Smooth muscle cell (in vitro differentiated cells): ENCODE data around the gene UXS1. TPM values are rescaled to one million over a fixed set of nuclear protein-coding genes. Genes with fewer than 3 reads are reported as not detected.

Experiments
- DNase-seq: peaks from one replicate; lab custom pipeline; 2025; ENCODE audit not compliant: unreplicated experiment; lab: John Stamatoyannopoulos, UW
- H2AFZ ChIP-seq: fragments of 200-600 bp; sonication (generic); 2 replicates; pipeline ENCODE4 v1.6.0; 2016; ENCODE audit warnings: antibody characterized with exemption, low read depth, mild to moderate bottlenecking
- H3F3A ChIP-seq: fragments of 200-600 bp; sonication (generic); 2 replicates; pipeline ENCODE4 v1.6.0; 2017; ENCODE audit warnings: antibody characterized with exemption, low read depth
- H3K27ac ChIP-seq: fragments of 200-600 bp; sonication (generic); 2 replicates; pipeline ENCODE4 v1.5.1; 2016; ENCODE audit warnings: low read depth, mild to moderate bottlenecking
- H3K27me3 ChIP-seq: fragments of 200-600 bp; sonication (generic); 2 replicates; pipeline ENCODE4 v1.6.1; 2016; ENCODE audit warnings: low read depth, mild to moderate bottlenecking
- H3K36me3 ChIP-seq: fragments of 200-600 bp; sonication (generic); 2 replicates; pipeline ENCODE4 v1.5.1; 2016; ENCODE audit warnings: low read depth
- H3K4me1 ChIP-seq: fragments of 200-600 bp; sonication (generic); 2 replicates; pipeline ENCODE4 v1.5.1; 2016; ENCODE audit warnings: low read depth
- H3K4me2 ChIP-seq: fragments of 200-600 bp; sonication (generic); 2 replicates; pipeline ENCODE4 v1.6.0; 2016; ENCODE audit warnings: mild to moderate bottlenecking
- H3K4me3 ChIP-seq: fragments of 200-600 bp; sonication (generic); 2 replicates; pipeline ENCODE4 v1.5.1; 2016; ENCODE audit warnings: mild to moderate bottlenecking
- H3K79me2 ChIP-seq: fragments of 200-600 bp; sonication (generic); 2 replicates; pipeline ENCODE4 v1.6.0; 2016; ENCODE audit warnings: low read depth, mild to moderate bottlenecking
- H3K9ac ChIP-seq: fragments of 200-600 bp; sonication (generic); 2 replicates; pipeline ENCODE4 v1.6.0; 2016; ENCODE audit warnings: low read depth
- H3K9me3 ChIP-seq: fragments of 200-600 bp; sonication (generic); replicated peaks from 2 replicates; pipeline ENCODE4 v1.5.1; 2016; ENCODE audit warnings: low read depth
- H4K20me1 ChIP-seq: fragments of 200-600 bp; sonication (generic); 2 replicates; pipeline ENCODE4 v1.6.0; 2016; ENCODE audit warnings: low read depth
- CTCF ChIP-seq: fragments of 200-600 bp; sonication (generic); IDR thresholded peaks from 2 replicates; pipeline ENCODE4 v1.5.1; 2017; ENCODE audit warnings: borderline replicate concordance, mild to moderate bottlenecking, antibody characterized with exemption; ENCODE audit not compliant: insufficient read depth, poor library complexity, severe bottlenecking
- WGBS: methylation state at CpG from one replicate; pipeline ENCODE4 v1.1.7; 2016; ENCODE audit warnings: low lambda C conversion rate; 5-methylcytosine and 5-hydroxymethylcytosine counted together
- polyA plus RNA-seq: library from polyadenylated mRNA; unstranded; fragments of >200 nt; fragmentation: Nextera tagmentation; extraction: Ambion mirVana; gene quantifications from 2 replicates; pipeline ENCODE4 v1.2.1, GENCODE V29; 2016
- total RNA-seq: library from RNA; depleted of rRNA; stranded (reverse); fragments of >200 nt; gene quantifications from 2 replicates; pipeline ENCODE4 v1.2.3, GENCODE V29; 2014

UXS1 gene
- total and polyA plus RNA-seq, 2 experiments from 2014 or later: 22.2 to 33.5 TPM

GRCh38 chr2:106058469-106059137 is 135.5 kb downstream of the UXS1 start:
- no peak overlapping the region for H2AFZ ChIP-seq
- no peak overlapping the region for H3K9ac ChIP-seq
- H4K20me1 ChIP-seq: no peaks in the 10 kb centered on the region
- H3K4me3 ChIP-seq: no peak overlapping the region
- no peaks in the 10 kb centered on the region for H3K9me3 ChIP-seq
- no peak for TF ChIP-seq CTCF
- H3K27me3 ChIP-seq: no peaks in the 10 kb centered on the region
- H3K36me3 ChIP-seq: no peaks in the 10 kb centered on the region
- peaks cover 7% of the 10 kb centered on the region for H3K4me1 ChIP-seq
- DNase-seq: no peak
- H3K27ac ChIP-seq: no peak overlapping the region
- no peaks in the 10 kb centered on the region for H3K79me2 ChIP-seq
- WGBS: 65% methylated on average over 4 of the region's 4 CpGs
- H3F3A ChIP-seq: no peaks in the 10 kb centered on the region
- H3K4me2 ChIP-seq: no peak overlapping the region

DNA sequence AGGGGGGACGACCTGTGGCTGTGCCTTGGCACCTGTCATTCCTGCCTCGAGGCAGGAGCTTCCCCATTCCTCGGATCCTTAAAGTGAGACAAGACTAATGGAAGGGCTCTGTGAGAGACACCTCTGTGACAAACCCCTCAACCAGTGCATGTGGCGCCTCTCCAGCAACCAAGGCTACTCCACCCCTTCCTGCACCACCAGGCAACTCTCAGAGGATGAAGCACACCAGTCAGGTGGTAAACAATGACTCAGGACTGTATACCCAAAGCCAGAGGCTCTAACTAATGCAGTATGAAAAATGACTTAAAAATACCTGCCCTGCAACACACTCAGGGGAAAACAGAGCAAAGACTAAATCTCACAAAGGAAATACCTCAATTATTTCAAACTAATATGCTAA is 136.9 kb downstream of the UXS1 start:
- H3K4me3 ChIP-seq: no peak overlapping the region
- H3K27ac ChIP-seq: no peak overlapping the region
- no peak overlapping the region for H2AFZ ChIP-seq
- no peaks in the 10 kb centered on the region for H3K36me3 ChIP-seq
- H3F3A ChIP-seq: no peaks in the 10 kb centered on the region
- H3K79me2 ChIP-seq: no peaks in the 10 kb centered on the region
- 79% methylated on average over 4 of the region's 4 CpGs for WGBS
- TF ChIP-seq CTCF: no peak
- no peaks in the 10 kb centered on the region for H3K9me3 ChIP-seq
- no peaks in the 10 kb centered on the region for H4K20me1 ChIP-seq
- H3K4me1 ChIP-seq: peaks cover 14% of the 10 kb centered on the region
- no peaks in the 10 kb centered on the region for H3K27me3 ChIP-seq
- no peak overlapping the region for H3K4me2 ChIP-seq
- no peak overlapping the region for H3K9ac ChIP-seq
- no peak for DNase-seq

GRCh38 chr2:106054880-106055655 is 139.0 kb downstream of the UXS1 start:
- no peaks in the 10 kb centered on the region for H3K9me3 ChIP-seq
- TF ChIP-seq CTCF: no peak
- no peaks in the 10 kb centered on the region for H3F3A ChIP-seq
- DNase-seq: no peak
- H3K27ac ChIP-seq: no peak overlapping the region
- H3K9ac ChIP-seq: no peak overlapping the region
- H4K20me1 ChIP-seq: no peaks in the 10 kb centered on the region
- no peak overlapping the region for H3K4me2 ChIP-seq
- H3K4me1 ChIP-seq: peaks cover 14% of the 10 kb centered on the region
- H3K36me3 ChIP-seq: no peaks in the 10 kb centered on the region
- H3K27me3 ChIP-seq: no peaks in the 10 kb centered on the region
- no peaks in the 10 kb centered on the region for H3K79me2 ChIP-seq
- 77% methylated on average over 12 of the region's 12 CpGs for WGBS
- H2AFZ ChIP-seq: no peak overlapping the region
- H3K4me3 ChIP-seq: no peak overlapping the region
